HG03196 (cell line): ENCODE measurements around the gene IDH2.
A peak's percentile ranks its signal among the peaks of the same experiment; 100 is the strongest.
"Not testable (repeated sequence)": the region's sequence is repeated elsewhere in the genome, so short reads cannot be mapped to it uniquely, and the experiment has no call there.

ENCODE experiments used
- ATAC-seq: cut with Tn5 transposase; IDR thresholded peaks from one replicate; pipeline ENCODE4 v1.9.1; 2021; ENCODE audit not compliant: unreplicated experiment

IDH2 gene

GRCh38 chr15:90085565-90085964, 16.7 kb downstream of the IDH2 start:
- no peak for ATAC-seq

GRCh38 chr15:90084876-90085423, 17.3 kb downstream of the IDH2 start:
- ATAC-seq = no peak

GRCh38 chr15:90083954-90084607, 18.2 kb downstream of the IDH2 start:
- ATAC-seq = no peak

GRCh38 chr15:90083419-90083818, 18.8 kb downstream of the IDH2 start:
- no peak for ATAC-seq

GRCh38 chr15:90082140-90082715, 20.0 kb downstream of the IDH2 start:
- ATAC-seq = no peak

- ATAC-seq = no peak
Observed at GRCh38 chr15:90080818-90081393, 21.4 kb downstream of the IDH2 start.

- no peak for ATAC-seq
Observed at GRCh38 chr15:90080458-90080755, 21.9 kb downstream of the IDH2 start.

- no peak for ATAC-seq
Observed at GRCh38 chr15:90079619-90080457, 22.4 kb downstream of the IDH2 start.

GRCh38 chr15:90078965-90079364, 23.3 kb downstream of the IDH2 start:
- ATAC-seq = no peak

GRCh38 chr15:90076716-90077115, 25.6 kb downstream of the IDH2 start:
- no peak for ATAC-seq

GRCh38 chr15:90075420-90076289, 26.6 kb downstream of the IDH2 start:
- ATAC-seq = no peak

- ATAC-seq = no peak
Observed at GRCh38 chr15:90074916-90075315, 27.4 kb downstream of the IDH2 start.

- ATAC-seq = no peak
Observed at GRCh38 chr15:90074023-90074422, 28.2 kb downstream of the IDH2 start.

- ATAC-seq = no peak
Observed at GRCh38 chr15:90072978-90073640, 29.2 kb downstream of the IDH2 start.

- ATAC-seq = peak; percentile 61
Observed at GRCh38 chr15:90071220-90071807, 31.0 kb downstream of the IDH2 start.

- not testable (repeated sequence) for ATAC-seq
Observed at GRCh38 chr15:90070623-90071022, 31.6 kb downstream of the IDH2 start.

- no peak for ATAC-seq
Observed at GRCh38 chr15:90067953-90068606, 34.2 kb downstream of the IDH2 start.

GRCh38 chr15:90067181-90067952, 34.9 kb downstream of the IDH2 start:
- ATAC-seq = no peak

- ATAC-seq = no peak
Observed at GRCh38 chr15:90065682-90066049, 36.6 kb downstream of the IDH2 start.
